Measurements from ENCODE around the gene RC3H2. TPM values are rescaled to one million over a fixed set of nuclear protein-coding genes. Genes with fewer than 3 reads are reported as not detected.

RC3H2 gene
- total RNA-seq = 51.8 and 55.3 TPM in 2 replicates

GRCh38 chr9:122904823-122905710, at the start of gene RC3H2:
RC3H2 (minus strand) TSS chr9:122905359; CDS start chr9:122897509, 7,850 bp downstream.

GRCh38 chr9:122940749-122941581, 35.8 kb upstream of the RC3H2 start, which contains the start of gene RABGAP1:
RABGAP1 (plus strand) TSS chr9:122941020; CDS start chr9:122957060, 16,040 bp downstream.

GRCh38 chr9:122931226-122932121, 26.3 kb upstream of the RC3H2 start, which contains the start of gene ZBTB26:
ZBTB26 (minus strand) TSS chr9:122931512; CDS start chr9:122919934, 11,578 bp downstream.

GRCh38 chr9:122912964-122913673, 8.0 kb upstream of the RC3H2 start, which contains the start of gene ZBTB6:
ZBTB6 (minus strand) TSS chr9:122913323; CDS start chr9:122912072, 1,251 bp downstream.

GRCh38 chr9:122800066-122801060, 104.8 kb downstream of the RC3H2 start, which contains the start of gene OR1K1:
OR1K1 (plus strand) TSS chr9:122800123; CDS start chr9:122800123, 0 bp downstream.

Other genes starting within 250 kb of the RC3H2 start
- gene OR1B1, start 247.7 kb downstream of the RC3H2 start, total RNA-seq = not detected in 2 replicates
- gene OR1L1, start 243.6 kb downstream of the RC3H2 start, total RNA-seq = not detected in 2 replicates
- gene OR1L3, start 230.2 kb downstream of the RC3H2 start, total RNA-seq = not detected in 2 replicates
- gene OR1L4, start 181.4 kb downstream of the RC3H2 start, total RNA-seq = not detected in 2 replicates
- not detected in 2 replicates for gene OR1L6, start 163.1 kb downstream of the RC3H2 start, total RNA-seq
- gene OR5C1, start 116.4 kb downstream of the RC3H2 start, total RNA-seq = not detected in 2 replicates
- gene OR1K1, start 105.2 kb downstream of the RC3H2 start, total RNA-seq = not detected in 2 replicates
- 21.8 and 31.0 TPM in 2 replicates for gene PDCL, start 76.8 kb downstream of the RC3H2 start, total RNA-seq
- gene ZBTB6, start 8.0 kb upstream of the RC3H2 start, total RNA-seq = 11.5 and 15.6 TPM in 2 replicates
- 5.1 and 6.2 TPM in 2 replicates for gene ZBTB26, start 26.2 kb upstream of the RC3H2 start, total RNA-seq
- gene RABGAP1, start 35.7 kb upstream of the RC3H2 start, total RNA-seq = 52.0 and 63.9 TPM in 2 replicates
- 2.2 and 3.1 TPM in 2 replicates for gene GPR21, start 128.3 kb upstream of the RC3H2 start, total RNA-seq